Measurements from ENCODE around the gene KIF21A. TPM values are rescaled to one million over a fixed set of nuclear protein-coding genes. Genes with fewer than 3 reads are reported as not detected.

KIF21A gene
- polyA plus RNA-seq, 1 donor from 2014 or later, result 1.8 TPM

DNA sequence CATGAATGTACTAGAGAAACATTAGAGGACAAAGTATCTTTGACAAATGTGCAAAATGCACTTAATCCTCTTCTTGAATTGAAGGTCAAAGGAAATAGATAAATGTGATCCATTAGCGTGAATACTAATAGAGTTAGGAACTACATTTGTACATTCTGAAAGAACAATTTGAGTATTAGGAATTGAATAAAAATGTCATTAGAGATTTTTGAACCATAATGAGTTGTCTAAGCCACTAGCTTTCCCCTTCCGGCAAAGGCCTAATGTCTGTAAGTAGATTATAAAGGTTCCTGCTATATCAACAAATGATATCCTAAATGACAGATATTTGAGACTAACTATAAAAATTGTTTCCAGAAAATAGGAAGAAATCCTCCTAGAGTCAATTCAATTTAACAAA lies 59.8 kb downstream of the KIF21A start:
- Mint-ChIP-seq H3K27ac (no peak overlapping the region), H3K4me1 (no peaks in the 10 kb centered on the region), H3K9me3 (no peaks in the 10 kb centered on the region), H3K36me3 (peaks cover 4% of the 10 kb centered on the region), H3K4me3 (no peak overlapping the region), H3K27me3 (no peaks in the 10 kb centered on the region)

DNA sequence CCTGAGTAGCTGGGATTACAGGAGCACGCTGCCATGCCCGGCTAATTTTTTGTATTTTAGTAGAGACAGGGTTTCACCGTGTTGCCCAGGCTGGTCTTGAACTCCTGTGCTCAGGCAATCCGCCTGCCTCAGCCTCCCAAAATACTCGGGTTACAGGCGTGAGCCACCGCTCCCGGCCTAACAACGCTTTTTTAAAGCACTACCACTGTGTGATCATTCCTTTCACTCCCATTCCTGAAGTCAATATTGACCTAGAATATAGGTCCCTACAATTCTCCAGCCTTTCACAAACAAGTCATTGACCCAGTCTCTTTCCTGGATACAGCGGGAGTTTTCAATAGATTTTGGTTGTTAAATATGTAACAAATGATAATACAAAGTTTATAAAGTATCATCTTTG lies 62.8 kb downstream of the KIF21A start:
- Mint-ChIP-seq H3K4me1 (no peaks in the 10 kb centered on the region), H3K27ac (no peak overlapping the region), H3K27me3 (no peaks in the 10 kb centered on the region), H3K36me3 (peaks cover 4% of the 10 kb centered on the region), H3K4me3 (no peak overlapping the region), H3K9me3 (no peaks in the 10 kb centered on the region)

DNA sequence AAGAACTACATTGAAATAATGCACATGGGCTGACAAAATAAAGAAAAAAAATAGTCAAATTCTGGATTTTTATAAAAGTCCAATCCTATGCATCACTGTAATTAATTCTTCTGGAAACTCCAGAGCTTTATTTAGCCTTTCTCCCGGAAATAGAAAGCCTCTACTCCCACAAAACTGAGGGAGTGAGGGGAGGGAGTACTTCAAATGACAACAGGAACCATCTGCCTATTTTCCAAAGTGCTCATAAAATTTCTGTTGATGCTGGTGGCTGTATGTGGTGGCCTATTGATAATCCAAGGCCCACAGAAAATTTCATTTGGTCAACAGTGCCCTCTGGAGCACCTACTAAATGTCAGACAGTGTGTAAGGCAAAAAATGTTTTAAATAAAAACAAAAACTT lies 64.6 kb downstream of the KIF21A start:
- Mint-ChIP-seq H3K36me3 (peaks cover 4% of the 10 kb centered on the region), H3K27me3 (no peaks in the 10 kb centered on the region), H3K4me1 (peaks cover 0 to under 1% (median 0%) of the 10 kb centered on the region in 3 donors), H3K27ac (no peak overlapping the region), H3K4me3 (no peak overlapping the region), H3K9me3 (no peaks in the 10 kb centered on the region)

DNA sequence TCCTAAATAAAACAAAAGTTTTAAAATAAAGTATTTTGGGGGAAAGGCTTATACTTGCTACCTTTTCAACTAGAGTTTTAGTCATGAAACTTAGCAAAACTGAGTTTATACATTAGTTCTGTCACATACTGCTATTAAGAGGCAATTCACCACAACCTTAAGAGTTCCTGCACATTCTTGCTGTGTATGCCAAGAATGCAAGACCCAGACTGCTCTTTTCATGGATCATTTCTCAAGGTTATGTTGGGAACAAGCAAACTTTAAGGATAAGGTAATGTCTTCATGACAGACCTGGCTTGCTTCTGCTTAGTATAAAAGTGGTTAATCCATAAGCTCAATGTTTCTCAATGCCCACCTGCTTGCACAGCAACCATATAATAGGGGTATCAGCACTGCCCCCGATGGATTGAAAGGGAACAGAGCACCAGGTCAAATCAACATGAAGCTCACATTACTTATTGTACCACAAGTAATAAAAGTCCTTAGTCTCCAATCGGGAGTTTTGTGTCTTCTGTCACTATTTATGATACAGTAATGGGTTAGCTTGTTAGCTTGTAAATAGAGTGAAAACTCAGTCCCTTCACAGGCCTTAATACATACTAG lies 67.6 kb downstream of the KIF21A start:
- Mint-ChIP-seq H3K27me3 (no peaks in the 10 kb centered on the region), H3K36me3 (peaks cover 4% of the 10 kb centered on the region), H3K27ac (no peak overlapping the region), H3K4me3 (no peak overlapping the region), H3K9me3 (no peaks in the 10 kb centered on the region), H3K4me1 (peaks cover 7 to 11% (median 7%) of the 10 kb centered on the region in 3 donors)

DNA sequence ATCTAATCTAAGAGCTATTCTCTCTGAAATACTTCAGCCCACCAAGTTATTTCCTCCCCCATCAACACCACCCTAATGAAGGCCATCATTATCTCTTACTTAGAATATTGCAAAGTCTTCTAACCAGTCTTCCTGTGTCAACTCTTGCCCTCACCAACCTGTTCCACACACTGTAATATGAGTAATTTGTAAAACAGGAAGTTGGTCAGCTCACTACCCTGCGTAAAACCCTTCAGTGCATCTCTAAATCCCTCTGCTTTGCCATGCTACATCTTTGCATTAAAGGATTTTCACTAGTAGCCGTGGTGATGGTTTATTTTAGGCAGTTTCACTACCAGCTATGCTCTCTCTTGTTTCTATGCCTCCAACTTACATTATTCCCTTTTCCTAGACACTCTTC lies 70.0 kb downstream of the KIF21A start:
- H3K4me1 Mint-ChIP-seq, result peaks cover 7 to 11% (median 9%) of the 10 kb centered on the region in 3 donors
- H3K9me3 Mint-ChIP-seq, result no peaks in the 10 kb centered on the region
- H3K27me3 Mint-ChIP-seq, result no peaks in the 10 kb centered on the region
- no peak overlapping the region for H3K27ac Mint-ChIP-seq
- no peaks in the 10 kb centered on the region for H3K36me3 Mint-ChIP-seq
- peak overlapping the region in 1 of 4 donors; percentile 9 for H3K4me3 Mint-ChIP-seq

DNA sequence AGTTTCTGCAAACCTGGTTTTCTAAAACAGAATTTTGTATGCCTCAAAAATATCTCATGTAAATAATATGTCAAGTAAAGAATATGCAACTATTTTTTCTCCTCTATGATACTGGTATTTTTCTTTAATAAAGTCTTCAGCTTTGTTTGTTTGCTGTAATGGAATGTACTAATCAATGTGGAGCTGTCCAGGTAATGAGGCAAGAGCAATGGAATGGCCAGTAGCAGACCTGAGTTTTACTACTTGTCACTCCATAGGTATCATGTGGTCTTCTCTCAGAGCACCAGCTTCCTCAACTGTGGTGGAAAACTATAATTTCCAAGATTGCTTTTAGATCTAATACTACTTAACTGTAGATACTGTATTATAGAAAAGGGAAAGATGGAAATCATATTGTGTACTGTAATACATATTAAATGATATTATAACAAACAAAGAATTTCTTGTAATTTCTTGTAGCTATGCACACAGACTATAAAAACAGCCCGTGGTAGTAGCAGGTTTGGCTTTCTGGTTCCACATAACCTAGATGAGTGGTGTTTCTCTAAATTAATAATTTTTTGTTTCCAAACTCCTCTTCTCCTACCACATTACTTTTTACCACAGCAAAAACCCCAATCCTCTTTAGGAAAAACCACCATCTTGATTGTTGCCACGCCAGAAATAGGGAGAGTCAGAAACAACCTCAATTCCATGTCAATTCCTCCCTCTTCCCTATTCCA lies 70.6 kb downstream of the KIF21A start:
- H3K36me3 Mint-ChIP-seq, result no peaks in the 10 kb centered on the region
- no peaks in the 10 kb centered on the region for H3K9me3 Mint-ChIP-seq
- no peaks in the 10 kb centered on the region for H3K27me3 Mint-ChIP-seq
- no peak overlapping the region for H3K27ac Mint-ChIP-seq
- H3K4me1 Mint-ChIP-seq, result peaks cover 7 to 11% (median 9%) of the 10 kb centered on the region in 3 donors
- H3K4me3 Mint-ChIP-seq, result peak overlapping the region in 1 of 4 donors; percentile 9

DNA sequence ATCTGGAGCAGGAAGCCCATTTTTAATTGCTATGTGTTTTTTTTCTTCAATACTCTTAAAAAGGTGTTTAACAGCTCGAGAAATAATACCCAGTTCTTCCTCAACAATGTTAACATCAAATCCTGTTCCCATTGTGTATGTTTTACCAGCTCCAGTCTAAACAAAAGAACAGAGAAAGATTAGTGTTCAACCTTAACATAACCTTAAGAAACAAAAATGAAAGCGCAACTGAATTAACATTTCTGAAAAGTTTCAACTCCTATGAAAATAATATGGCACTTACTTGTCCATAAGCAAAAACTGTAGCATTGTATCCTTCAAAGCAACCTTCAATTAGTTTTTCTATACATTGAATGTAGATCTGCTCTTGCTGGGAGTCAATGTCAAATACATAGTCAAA lies 73.2 kb downstream of the KIF21A start:
- Mint-ChIP-seq H3K27ac (no peak overlapping the region), H3K9me3 (no peaks in the 10 kb centered on the region), H3K36me3 (no peaks in the 10 kb centered on the region), H3K27me3 (no peaks in the 10 kb centered on the region), H3K4me3 (no peak overlapping the region), H3K4me1 (peaks cover 7 to 11% (median 9%) of the 10 kb centered on the region in 3 donors)

DNA sequence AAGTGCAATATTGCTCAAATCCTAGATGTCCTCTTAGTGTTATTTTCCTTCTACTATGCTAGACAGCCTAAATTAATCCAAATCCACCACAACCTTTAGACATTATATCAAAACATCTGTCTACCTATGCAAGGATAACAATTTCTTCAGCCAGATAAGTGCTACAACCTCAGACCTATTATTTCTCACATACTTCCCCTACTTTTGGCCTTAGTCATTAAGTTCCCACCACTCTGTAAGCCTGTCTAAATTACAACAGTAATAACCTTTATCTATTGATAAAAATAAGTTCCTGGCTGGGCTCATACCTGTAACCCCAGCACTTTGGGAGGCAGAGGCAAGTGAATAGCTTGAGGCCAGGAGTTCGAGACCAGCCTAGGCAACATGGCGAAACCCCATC lies 74.0 kb downstream of the KIF21A start:
- Mint-ChIP-seq H3K27me3 (no peaks in the 10 kb centered on the region), H3K27ac (no peak overlapping the region), H3K4me3 (no peak overlapping the region), H3K4me1 (peaks cover 7 to 11% (median 9%) of the 10 kb centered on the region in 3 donors), H3K9me3 (no peaks in the 10 kb centered on the region), H3K36me3 (no peaks in the 10 kb centered on the region)

DNA sequence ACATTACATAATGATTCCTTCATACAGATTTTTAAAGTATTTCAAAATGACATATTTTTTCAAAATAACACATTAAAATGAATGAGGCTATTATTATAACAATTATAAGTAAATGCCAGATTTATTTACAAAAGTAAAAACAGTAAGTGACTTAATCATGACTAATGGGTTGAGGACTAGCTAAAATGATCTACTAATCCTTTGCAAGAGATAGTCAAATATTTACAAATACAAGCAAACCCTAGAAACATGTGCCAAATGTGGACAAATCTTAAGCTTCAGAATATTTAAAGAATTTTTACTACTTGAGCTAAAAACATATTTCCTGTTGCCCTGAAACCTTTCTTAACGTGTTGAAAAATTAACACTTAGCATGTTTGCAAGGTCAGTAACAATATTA lies 74.8 kb downstream of the KIF21A start:
- H3K4me1 Mint-ChIP-seq, result peaks cover 5 to 8% (median 7%) of the 10 kb centered on the region in 3 donors
- H3K27ac Mint-ChIP-seq, result no peak overlapping the region
- no peaks in the 10 kb centered on the region for H3K9me3 Mint-ChIP-seq
- no peak overlapping the region for H3K4me3 Mint-ChIP-seq
- H3K36me3 Mint-ChIP-seq, result no peaks in the 10 kb centered on the region
- H3K27me3 Mint-ChIP-seq, result no peaks in the 10 kb centered on the region

DNA sequence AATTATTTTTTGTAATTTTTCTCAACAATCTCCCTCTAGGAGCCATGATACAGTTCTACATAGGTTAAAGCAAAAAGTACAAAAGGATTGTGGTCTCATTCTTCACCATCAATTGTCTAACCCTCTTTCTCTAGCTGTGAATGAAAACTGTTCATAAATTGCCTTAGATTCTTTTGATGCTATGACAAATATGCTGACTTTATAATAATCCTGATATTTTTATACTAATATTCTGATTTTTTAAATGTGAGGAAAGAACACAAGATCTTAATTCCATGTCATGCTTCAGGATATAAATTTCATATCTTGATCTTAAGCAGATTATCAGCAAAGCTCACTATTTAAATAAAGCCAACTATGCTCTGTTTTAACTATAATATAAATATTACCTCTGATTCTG lies 75.4 kb downstream of the KIF21A start:
- H3K27ac Mint-ChIP-seq, result no peak overlapping the region
- no peaks in the 10 kb centered on the region for H3K27me3 Mint-ChIP-seq
- H3K4me3 Mint-ChIP-seq, result no peak overlapping the region
- H3K36me3 Mint-ChIP-seq, result no peaks in the 10 kb centered on the region
- no peaks in the 10 kb centered on the region for H3K9me3 Mint-ChIP-seq
- peaks cover 0 to 3% (median 2%) of the 10 kb centered on the region in 3 donors for H3K4me1 Mint-ChIP-seq

DNA sequence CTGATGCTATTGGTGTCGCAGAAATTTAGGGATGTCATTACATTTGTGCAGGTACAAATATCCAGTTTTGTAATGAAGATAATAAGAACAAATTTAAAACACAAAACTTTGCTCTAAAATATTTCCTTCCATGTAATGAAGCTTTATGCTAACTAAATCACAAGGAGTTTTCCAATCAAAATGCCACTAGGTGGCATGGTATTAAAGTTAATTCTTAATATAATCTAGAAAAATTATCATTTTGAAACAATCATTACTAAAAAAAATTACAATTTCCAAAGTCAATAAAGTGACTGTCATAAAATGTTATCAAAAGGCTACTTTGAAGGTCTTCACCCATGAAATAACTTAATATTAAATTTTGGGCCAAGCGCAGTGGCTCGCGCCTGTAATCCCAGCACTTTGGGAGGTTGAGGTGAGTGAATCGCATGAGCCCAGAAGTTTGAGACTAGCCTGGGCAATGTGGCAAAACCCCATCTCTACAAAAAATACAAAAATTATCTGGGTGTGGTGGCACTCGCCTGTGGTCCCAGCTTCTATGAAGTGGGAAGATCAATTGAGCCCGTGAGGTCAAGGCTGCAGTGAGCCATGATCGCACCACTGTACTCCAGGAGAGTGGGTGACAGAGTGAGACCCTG lies 77.4 kb downstream of the KIF21A start:
- no peak overlapping the region for H3K27ac Mint-ChIP-seq
- H3K4me3 Mint-ChIP-seq, result no peak overlapping the region
- no peaks in the 10 kb centered on the region for H3K36me3 Mint-ChIP-seq
- peaks cover 0 to 2% (median 0%) of the 10 kb centered on the region in 3 donors for H3K4me1 Mint-ChIP-seq
- no peaks in the 10 kb centered on the region for H3K9me3 Mint-ChIP-seq
- H3K27me3 Mint-ChIP-seq, result no peaks in the 10 kb centered on the region

DNA sequence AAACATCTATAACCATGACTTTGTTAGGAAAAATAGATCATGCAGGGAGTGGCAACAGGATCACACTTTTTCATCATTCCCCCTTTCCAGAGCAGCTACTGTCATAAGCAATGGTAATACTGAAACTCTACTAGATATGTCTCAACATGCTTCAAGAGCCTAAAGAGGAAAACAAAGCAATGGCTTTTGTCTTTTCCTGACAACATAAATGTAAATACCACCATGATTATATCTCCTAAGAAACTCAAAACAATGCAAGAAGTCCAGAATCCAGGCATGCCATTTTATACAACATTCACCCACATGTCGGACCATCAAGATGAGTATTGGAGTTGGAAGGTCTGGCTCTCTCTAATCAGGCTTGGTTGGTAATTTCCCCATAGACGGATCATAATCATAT lies 78.7 kb downstream of the KIF21A start:
- H3K4me1 Mint-ChIP-seq, result peaks cover 0 to 2% (median 0%) of the 10 kb centered on the region in 3 donors
- no peak overlapping the region for H3K4me3 Mint-ChIP-seq
- no peaks in the 10 kb centered on the region for H3K27me3 Mint-ChIP-seq
- H3K36me3 Mint-ChIP-seq, result no peaks in the 10 kb centered on the region
- no peak overlapping the region for H3K27ac Mint-ChIP-seq
- H3K9me3 Mint-ChIP-seq, result no peaks in the 10 kb centered on the region

DNA sequence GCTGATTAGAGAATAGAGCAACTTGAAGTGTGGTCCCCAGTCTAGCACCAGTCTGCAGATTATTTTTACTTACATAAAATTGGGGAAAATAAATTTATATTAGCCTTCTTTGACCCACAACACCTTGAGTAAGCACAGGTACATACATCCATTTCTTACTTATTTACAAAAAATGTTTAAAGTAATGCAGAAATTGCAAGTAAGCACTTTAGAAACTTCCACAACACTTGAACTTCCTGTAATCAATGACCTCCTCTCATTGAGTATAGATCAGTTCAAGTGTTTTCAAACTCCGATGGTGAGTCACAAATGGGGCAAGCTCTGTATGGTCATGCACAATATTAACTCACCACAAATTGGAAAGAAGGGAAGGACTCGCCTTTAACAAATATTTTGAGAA lies 83.3 kb downstream of the KIF21A start:
- no peaks in the 10 kb centered on the region for H3K9me3 Mint-ChIP-seq
- H3K36me3 Mint-ChIP-seq, result no peaks in the 10 kb centered on the region
- no peaks in the 10 kb centered on the region for H3K27me3 Mint-ChIP-seq
- H3K4me1 Mint-ChIP-seq, result peaks cover 0 to 1% (median 0%) of the 10 kb centered on the region in 3 donors
- no peak overlapping the region for H3K27ac Mint-ChIP-seq
- no peak overlapping the region for H3K4me3 Mint-ChIP-seq

DNA sequence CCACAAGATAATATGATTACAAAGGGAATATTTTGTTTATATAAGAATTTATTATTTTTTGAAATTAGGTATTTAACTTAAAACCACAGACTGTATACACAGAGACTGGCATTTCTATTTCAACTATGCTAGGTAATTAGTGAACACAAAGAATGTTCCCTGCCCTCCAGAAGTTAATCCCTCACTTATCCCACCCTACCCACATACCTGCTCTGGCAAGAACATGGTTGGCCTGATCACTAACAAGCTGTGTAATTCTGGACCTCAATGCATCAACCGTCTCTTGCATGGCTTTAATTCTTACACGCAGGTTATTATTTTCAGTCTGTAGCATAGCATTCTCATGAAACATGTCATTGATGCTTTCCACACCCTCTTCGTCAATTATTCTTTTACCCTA lies 85.9 kb downstream of the KIF21A start:
- no peaks in the 10 kb centered on the region for H3K27me3 Mint-ChIP-seq
- no peaks in the 10 kb centered on the region for H3K36me3 Mint-ChIP-seq
- H3K27ac Mint-ChIP-seq, result no peak overlapping the region
- H3K4me3 Mint-ChIP-seq, result no peak overlapping the region
- H3K9me3 Mint-ChIP-seq, result no peaks in the 10 kb centered on the region
- H3K4me1 Mint-ChIP-seq, result peaks cover 0 to 4% (median under 1%) of the 10 kb centered on the region in 3 donors

DNA sequence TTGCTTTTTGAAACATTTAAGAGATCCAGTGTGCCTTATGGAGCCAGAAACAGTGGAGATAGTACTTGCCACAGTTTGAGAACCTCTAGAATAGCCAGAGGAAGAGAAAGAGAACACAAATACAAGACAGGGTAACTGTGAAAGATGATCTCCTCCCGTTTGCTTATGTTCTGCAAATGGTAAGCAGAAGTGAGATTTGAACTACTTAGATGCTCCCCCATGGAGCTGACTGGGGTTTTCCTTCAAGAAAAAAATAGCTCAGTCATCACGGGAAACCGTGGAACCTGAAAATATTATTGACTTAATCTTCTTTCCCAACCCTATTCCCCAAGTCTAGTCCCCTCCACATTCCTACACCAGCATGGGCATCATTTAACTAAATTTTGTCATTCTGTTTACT lies 87.1 kb downstream of the KIF21A start:
- no peak overlapping the region for H3K27ac Mint-ChIP-seq
- H3K9me3 Mint-ChIP-seq, result no peaks in the 10 kb centered on the region
- H3K27me3 Mint-ChIP-seq, result no peaks in the 10 kb centered on the region
- no peaks in the 10 kb centered on the region for H3K36me3 Mint-ChIP-seq
- H3K4me3 Mint-ChIP-seq, result no peak overlapping the region
- H3K4me1 Mint-ChIP-seq, result peaks cover 0 to 4% (median 2%) of the 10 kb centered on the region in 3 donors

DNA sequence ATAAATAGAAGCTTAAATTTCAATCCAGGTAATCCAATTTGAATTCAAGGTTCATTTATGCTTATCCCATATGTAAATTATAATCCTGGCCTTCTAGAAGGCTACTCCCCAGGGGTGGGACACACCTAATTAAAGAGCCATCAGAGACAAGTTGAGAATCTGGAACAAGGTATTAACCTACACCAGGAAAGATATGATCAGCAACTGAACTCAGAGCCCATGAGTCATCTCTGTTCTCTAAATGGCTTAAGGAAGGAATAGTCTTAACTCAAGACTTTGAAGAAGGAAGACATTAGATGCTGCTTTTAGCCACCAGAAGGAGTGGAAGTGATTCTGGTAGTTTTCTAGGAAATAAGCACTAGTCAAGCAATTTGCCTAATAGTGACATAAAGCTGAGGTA lies 88.0 kb downstream of the KIF21A start:
- H3K4me1 Mint-ChIP-seq, result peaks cover 0 to 4% (median 2%) of the 10 kb centered on the region in 3 donors
- H3K27ac Mint-ChIP-seq, result no peak overlapping the region
- H3K4me3 Mint-ChIP-seq, result no peak overlapping the region
- H3K36me3 Mint-ChIP-seq, result no peaks in the 10 kb centered on the region
- H3K27me3 Mint-ChIP-seq, result no peaks in the 10 kb centered on the region
- no peaks in the 10 kb centered on the region for H3K9me3 Mint-ChIP-seq
